Lung (tissue), 12 donors: Measurements from ENCODE around the gene GP1BA. TPM values are rescaled to one million over a fixed set of nuclear protein-coding genes. Genes with fewer than 3 reads are reported as not detected.
"Not testable (repeated sequence)": the region's sequence is repeated elsewhere in the genome, so short reads cannot be mapped to it uniquely, and the experiment has no call there.

ENCODE experiments used
- ATAC-seq: fragments of 200-7000 bp; cut with Tn5 transposase; one replicate; pipeline ENCODE4 v1.9.1; 2020; ENCODE audit warnings: moderate number of reproducible peaks; ENCODE audit not compliant: insufficient read depth, low FRiP score
- DNase-seq, 3 donors: peaks; one replicate each; pipeline ENCODE4 v3.0.0-alpha.2; 2013 to 2017
- H3K27ac ChIP-seq, 2 donors: one replicate each; pipeline ENCODE4 v1.5.1; 2013; ENCODE audit warnings: mild to moderate bottlenecking in 2 of 2, moderate library complexity in 2 of 2, control low read depth in 1 of 2, inconsistent platforms in 1 of 2, low read depth in 1 of 2, low read length in 1 of 2
- H3K27me3 ChIP-seq, 3 donors: one replicate each; pipeline ENCODE4 v1.5.1; 2013; ENCODE audit warnings: low read length in 2 of 3; ENCODE audit not compliant: control insufficient read depth in 3 of 3, insufficient read depth in 3 of 3
- H3K36me3 ChIP-seq, 4 donors: one replicate each; pipeline ENCODE4 v1.5.1; 2013; ENCODE audit warnings: low read length in 4 of 4, mild to moderate bottlenecking in 1 of 4, moderate library complexity in 1 of 4; ENCODE audit not compliant: control insufficient read depth in 4 of 4, insufficient read depth in 4 of 4
- H3K4me1 ChIP-seq, 5 donors: one replicate each; pipeline ENCODE4 v1.5.1; 2013; ENCODE audit warnings: low read length in 5 of 5, mild to moderate bottlenecking in 2 of 5, moderate library complexity in 1 of 5; ENCODE audit not compliant: control insufficient read depth in 5 of 5, insufficient read depth in 5 of 5
- H3K4me3 ChIP-seq: one replicate; pipeline ENCODE4 v1.5.1; 2013; ENCODE audit warnings: mild to moderate bottlenecking, control low read depth, moderate library complexity
- H3K9ac ChIP-seq, 2 donors: one replicate each; pipeline ENCODE4 v1.5.1; 2013; ENCODE audit warnings: low read length in 2 of 2, control low read depth in 1 of 2; ENCODE audit not compliant: insufficient read depth in 1 of 2
- H3K9me3 ChIP-seq, 4 donors: one replicate each; pipeline ENCODE4 v1.5.1; 2013; ENCODE audit warnings: low read length in 3 of 4, mild to moderate bottlenecking in 1 of 4, moderate library complexity in 1 of 4; ENCODE audit not compliant: control insufficient read depth in 4 of 4, insufficient read depth in 3 of 4
- WGBS, 2 donors: extraction: QIAGEN DNeasy Blood & Tissue Kit; methylation state at CpG; one replicate each; pipeline ENCODE4 v1.1.7; 2013; 5-methylcytosine and 5-hydroxymethylcytosine counted together
- polyA plus RNA-seq, 2 donors: library from polyadenylated mRNA; stranded (reverse); fragments of 200-250 nt; gene quantifications; one replicate each; pipeline ENCODE4 v1.2.1, GENCODE V29; 2013
- total RNA-seq, 2 donors: library from RNA; depleted of rRNA in 1 of 2; stranded (reverse); fragments of >200 nt in 1 of 2; gene quantifications; one replicate each; pipeline ENCODE4 v1.2.1, GENCODE V29; 2014 to 2021
- TF ChIP-seq, protein P1 (sequence below): IDR thresholded peaks from 2 replicates; pipeline ENCODE4 v1.5.1; 2012; ENCODE audit warnings: mild to moderate bottlenecking; ENCODE audit errors: control extremely low read depth, extremely low read depth
- donor health status: control.
- donor health status: control.
- donor health status: Bipolar disorder and iron deficiency.
- donor health status: healthy.
- donor health status: DM: yes; HTN: yes; CAD: no.

The GP1BA gene
- total and polyA plus RNA-seq, 4 donors = 0.18 to 1.4 (median 0.60) TPM

DNA sequence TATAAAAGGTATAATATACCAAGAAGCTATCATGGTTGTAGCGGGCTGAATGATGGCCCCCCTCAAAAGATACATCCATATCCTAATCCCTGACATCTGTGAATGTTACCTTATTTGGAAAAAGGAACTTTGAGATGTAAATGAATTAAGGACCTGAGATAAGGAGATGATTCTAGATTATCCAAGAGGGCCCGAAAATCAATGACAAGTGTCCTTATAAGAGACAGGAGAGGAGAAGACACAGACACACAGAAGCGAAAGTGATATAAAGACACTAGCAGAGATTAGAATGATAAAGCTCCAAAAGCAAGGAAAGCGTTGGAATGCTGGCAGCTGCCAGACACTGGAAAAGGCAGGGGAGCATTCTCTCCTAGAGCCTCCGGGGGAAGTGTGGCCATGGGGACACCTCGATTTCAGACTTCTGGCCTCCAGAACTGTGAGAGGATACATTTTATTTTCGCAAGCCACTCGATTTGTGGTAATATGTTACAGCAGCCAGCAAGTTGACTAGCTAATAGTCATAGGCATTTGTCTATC lies 12.5 kb upstream of the GP1BA start:
- Histone ChIP-seq H3K4me1 (no peaks in the 10 kb centered on the region), H3K27ac (no peak overlapping the region), H3K27me3 (no peaks in the 10 kb centered on the region), H3K9me3 (no peaks in the 10 kb centered on the region), H3K9ac (no peak overlapping the region), H3K36me3 (no peaks in the 10 kb centered on the region), H3K4me3 (no peak overlapping the region)
- TF ChIP-seq, protein P1, sequence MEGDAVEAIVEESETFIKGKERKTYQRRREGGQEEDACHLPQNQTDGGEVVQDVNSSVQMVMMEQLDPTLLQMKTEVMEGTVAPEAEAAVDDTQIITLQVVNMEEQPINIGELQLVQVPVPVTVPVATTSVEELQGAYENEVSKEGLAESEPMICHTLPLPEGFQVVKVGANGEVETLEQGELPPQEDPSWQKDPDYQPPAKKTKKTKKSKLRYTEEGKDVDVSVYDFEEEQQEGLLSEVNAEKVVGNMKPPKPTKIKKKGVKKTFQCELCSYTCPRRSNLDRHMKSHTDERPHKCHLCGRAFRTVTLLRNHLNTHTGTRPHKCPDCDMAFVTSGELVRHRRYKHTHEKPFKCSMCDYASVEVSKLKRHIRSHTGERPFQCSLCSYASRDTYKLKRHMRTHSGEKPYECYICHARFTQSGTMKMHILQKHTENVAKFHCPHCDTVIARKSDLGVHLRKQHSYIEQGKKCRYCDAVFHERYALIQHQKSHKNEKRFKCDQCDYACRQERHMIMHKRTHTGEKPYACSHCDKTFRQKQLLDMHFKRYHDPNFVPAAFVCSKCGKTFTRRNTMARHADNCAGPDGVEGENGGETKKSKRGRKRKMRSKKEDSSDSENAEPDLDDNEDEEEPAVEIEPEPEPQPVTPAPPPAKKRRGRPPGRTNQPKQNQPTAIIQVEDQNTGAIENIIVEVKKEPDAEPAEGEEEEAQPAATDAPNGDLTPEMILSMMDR = no peak
- DNase-seq (no peak), ATAC-seq (no peak)
- 62 to 71% methylated on average over 8 of the region's 8 CpGs for WGBS, 2 donors

DNA sequence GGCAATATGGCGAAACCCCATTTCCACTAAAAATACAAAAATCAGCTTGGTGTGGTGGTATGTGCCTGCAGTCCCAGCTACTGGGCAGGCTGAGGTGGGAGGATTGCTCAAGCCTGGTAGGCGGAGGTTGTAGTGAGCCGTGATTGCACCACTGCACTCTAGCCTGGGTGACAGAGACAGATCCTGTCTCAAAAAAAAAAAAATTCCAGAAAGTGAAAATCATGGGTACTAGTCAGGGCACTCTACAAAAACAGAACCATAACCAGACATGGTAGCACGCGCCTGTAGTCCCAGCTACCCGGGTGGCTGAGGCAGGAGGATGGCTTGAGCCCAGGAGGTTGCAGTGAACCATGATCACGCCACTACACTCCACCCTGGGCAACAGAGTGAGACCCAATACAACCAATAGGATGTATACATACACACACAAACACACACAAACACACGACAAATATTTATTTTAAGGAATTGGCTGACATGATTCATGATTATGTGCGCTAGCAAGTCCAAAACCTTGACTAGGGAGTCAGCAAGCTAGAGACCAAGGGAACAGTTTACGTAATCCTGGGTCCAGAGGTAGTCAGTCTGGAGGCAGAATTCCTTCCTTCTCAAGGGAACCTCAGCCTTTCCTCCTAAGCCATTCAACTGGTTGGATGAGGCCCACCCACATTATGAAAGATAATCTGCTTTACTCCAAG lies 11.6 kb upstream of the GP1BA start:
- TF ChIP-seq, protein P1 = no peak
- Histone ChIP-seq H3K4me3 (no peak overlapping the region), H3K27me3 (no peaks in the 10 kb centered on the region), H3K36me3 (no peaks in the 10 kb centered on the region), H3K4me1 (no peaks in the 10 kb centered on the region), H3K9ac (no peak overlapping the region), H3K27ac (no peak overlapping the region), H3K9me3 (no peaks in the 10 kb centered on the region)
- DNase-seq = no peak
- WGBS, 2 donors = 68 to 71% methylated on average over 10 of the region's 10 CpGs
- no peak for ATAC-seq

DNA sequence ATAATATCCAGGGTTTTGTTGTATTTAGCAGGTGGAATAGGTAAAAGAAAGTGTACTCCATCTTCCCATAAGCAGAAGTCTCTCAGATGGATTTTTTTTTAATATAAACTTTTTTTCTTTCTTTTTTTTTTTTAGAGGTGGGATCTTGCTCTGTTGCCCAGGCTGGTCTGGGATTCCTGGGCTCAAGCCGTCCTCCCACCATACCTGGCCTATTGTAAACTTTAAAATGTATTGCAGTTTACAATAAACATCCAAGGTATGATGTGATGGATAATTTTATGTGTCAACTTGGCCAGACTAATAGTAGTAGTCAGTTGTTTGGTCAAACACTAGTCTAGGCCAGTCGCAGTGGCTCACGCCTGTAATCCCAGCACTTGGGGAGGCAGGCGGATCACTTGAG lies 10.8 kb upstream of the GP1BA start:
- WGBS, 2 donors = 95 to 98% methylated on average over 4 of the region's 4 CpGs
- H3K9me3 ChIP-seq = no peaks in the 10 kb centered on the region
- no peak overlapping the region for H3K27ac ChIP-seq
- DNase-seq (no peak), ATAC-seq (no peak)
- H3K36me3 ChIP-seq = no peaks in the 10 kb centered on the region
- no peak overlapping the region for H3K4me3 ChIP-seq
- H3K9ac ChIP-seq = no peak overlapping the region
- no peaks in the 10 kb centered on the region for H3K27me3 ChIP-seq
- no peaks in the 10 kb centered on the region for H3K4me1 ChIP-seq
- TF ChIP-seq, protein P1 = no peak

DNA sequence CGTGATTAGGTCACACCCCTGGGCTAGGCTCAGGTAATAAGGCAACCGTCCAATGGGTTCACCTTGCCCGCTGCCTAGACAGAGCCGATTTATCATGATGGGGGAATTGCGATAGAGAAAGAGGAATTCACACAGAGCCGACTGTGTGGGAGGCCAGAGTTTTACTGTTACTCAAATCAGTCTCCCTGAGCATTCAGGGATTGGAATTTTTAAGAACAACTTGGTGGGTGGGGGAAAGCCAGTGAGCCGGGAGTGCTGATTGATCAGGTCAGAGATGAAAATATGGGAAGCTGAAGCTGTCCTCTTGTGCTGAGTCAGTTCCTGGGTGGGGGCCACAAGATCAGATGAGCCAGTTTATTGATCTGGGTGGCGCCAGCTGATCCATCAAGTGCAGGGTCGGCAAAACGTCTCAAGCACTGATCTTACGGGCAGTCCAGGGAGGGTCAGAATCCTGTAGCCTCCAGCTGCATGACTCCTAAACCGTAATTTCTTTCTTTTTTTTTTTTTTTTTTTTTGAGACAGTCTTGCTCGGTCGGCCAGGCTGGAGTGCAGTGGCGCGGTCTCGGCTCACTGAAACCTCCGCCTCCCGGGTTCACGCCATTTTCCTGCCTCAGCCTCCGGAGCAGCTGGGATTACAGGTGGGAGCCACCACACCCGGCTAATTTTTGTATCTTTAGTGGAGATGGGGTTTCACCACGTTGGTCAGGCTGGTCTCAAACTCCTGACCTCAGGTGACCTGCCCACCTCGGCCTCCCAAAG lies 5.3 kb upstream of the GP1BA start:
- H3K36me3 ChIP-seq, H3K27me3 ChIP-seq, H3K27ac ChIP-seq, H3K9ac ChIP-seq, DNase-seq, H3K4me3 ChIP-seq, ATAC-seq, H3K4me1 ChIP-seq, H3K9me3 ChIP-seq: not testable (repeated sequence)
- WGBS, 2 donors = 86 to 92% methylated on average over 24 of the region's 24 CpGs
